Spleen (tissue), 11 donors: Measurements from ENCODE around the gene GJA1. TPM values are rescaled to one million over a fixed set of nuclear protein-coding genes. Genes with fewer than 3 reads are reported as not detected.

Source experiments
- DNase-seq: peaks from one replicate; pipeline ENCODE4 v3.0.0-alpha.2; 2020
- H3K27ac ChIP-seq, 8 donors: fragments of 200-600 bp; sonication (generic) in 7 of 8; 1 replicate in 4 of 8; 2 replicates in 4 of 8; pipeline versions ENCODE4 v1.5.0 to v1.8.0; 2016 to 2021; ENCODE audit warnings: inconsistent platforms in 4 of 8, mild to moderate bottlenecking in 4 of 8, moderate library complexity in 1 of 8
- H3K27me3 ChIP-seq, 7 donors: fragments of 200-600 bp; sonication (generic) in 6 of 7; replicated peaks in 1 of 7; 1 replicate in 4 of 7; 2 replicates in 3 of 7; pipeline versions ENCODE4 v1.5.0 to v1.8.0; 2016 to 2021; ENCODE audit warnings: inconsistent platforms in 3 of 7, mild to moderate bottlenecking in 1 of 7
- H3K36me3 ChIP-seq, 6 donors: fragments of 200-600 bp; sonication (generic) in 5 of 6; 1 replicate in 4 of 6; 2 replicates in 2 of 6; pipeline versions ENCODE4 v1.5.0 to v1.8.0; 2016 to 2021; ENCODE audit warnings: inconsistent platforms in 2 of 6
- H3K4me1 ChIP-seq, 6 donors: fragments of 200-600 bp; sonication (generic) in 5 of 6; 1 replicate in 3 of 6; 2 replicates in 3 of 6; pipeline versions ENCODE4 v1.5.0 to v1.8.0; 2016 to 2021; ENCODE audit warnings: inconsistent platforms in 3 of 6
- H3K4me3 ChIP-seq, 8 donors: fragments of 200-600 bp; sonication (generic) in 7 of 8; 1 replicate in 4 of 8; 2 replicates in 4 of 8; pipeline versions ENCODE4 v1.5.0 to v1.8.0; 2016 to 2021; ENCODE audit warnings: inconsistent platforms in 4 of 8, mild to moderate bottlenecking in 4 of 8, moderate library complexity in 2 of 8
- H3K9me3 ChIP-seq, 8 donors: fragments of 200-600 bp; sonication (generic) in 7 of 8; 1 replicate in 4 of 8; 2 replicates in 4 of 8; pipeline versions ENCODE4 v1.5.0 to v1.8.0; 2016 to 2021; ENCODE audit warnings: inconsistent platforms in 4 of 8
- POLR2A ChIP-seq, 3 donors: fragments of 450-650 bp; IDR thresholded peaks; one replicate each; pipeline ENCODE4 v1.5.1; 2017; ENCODE audit warnings: antibody characterized with exemption in 3 of 3, mild to moderate bottlenecking in 1 of 3
- POLR2AphosphoS5 ChIP-seq, 3 donors: sonication (generic); formaldehyde crosslinking; IDR thresholded peaks; one replicate each; pipeline ENCODE4 v1.5.1; 2017; ENCODE audit warnings: antibody characterized with exemption in 3 of 3
- WGBS, 5 donors: extraction: QIAGEN DNeasy Blood & Tissue Kit in 3 of 5; methylation state at CpG; one replicate each; pipeline versions ENCODE4 v1.1.5 to v1.1.7; 2013 to 2018; 5-methylcytosine and 5-hydroxymethylcytosine counted together
- intact Hi-C: fragments of 100-400 bp; cut with DNase I; formaldehyde crosslinking; loops from one replicate; pipeline ENCODE4 v1.15.0; 2023; ENCODE audit warnings: low total_unique reads
- polyA plus RNA-seq, 3 donors: library from polyadenylated mRNA; stranded (reverse); fragments of 200-250 nt; gene quantifications; one replicate each; pipeline ENCODE4 v1.2.1, GENCODE V29; 2013
- small RNA-seq, 4 donors: library from RNA; depleted of rRNA; stranded (forward); fragments of <200 nt; gene quantifications; one replicate each; pipeline ENCODE3, GENCODE V24; 2016
- total RNA-seq, 7 donors: library from RNA; depleted of rRNA in 3 of 7; stranded (reverse); fragments of >200 nt in 3 of 7; fragmentation: NEBNext Ultra II Directional in 4 of 7; extraction: Animal tissue kit (Norgen Biotek cat#: 25700) in 4 of 7; gene quantifications; one replicate each; pipeline versions ENCODE4 v1.1.0 to v1.2.1, GENCODE V29; 2016 to 2021
- TF ChIP-seq, protein P1 (sequence below), 11 experiments: fragments of 200-600 bp in 7 of 11; fragments of 450-650 bp in 4 of 11; sonication (generic) in 4 of 11; IDR thresholded peaks in 8 of 11; conservative IDR thresholded peaks in 3 of 11; 1 replicate in 7 of 11; 2 replicates in 4 of 11; pipeline versions ENCODE4 v1.4.0 to v1.8.0; 2016 to 2021; ENCODE audit warnings: antibody characterized with exemption in 11 of 11, inconsistent platforms in 4 of 11, mild to moderate bottlenecking in 1 of 11
- donor health status: healthy with polysubstance abuse.
- donor health status: DM: no; HTN: no; CAD: no; lungs with moderate emphysema.
- donor health status: DM: no; HTN: no; CAD: no.
- donor health status: Bipolar disorder and iron deficiency.
- donor health status: healthy.
- donor health status: DM: no; HTN: no; CAD: no.
- donor health status: DM: yes; HTN: yes; CAD: no.

The GJA1 gene
- total and polyA plus RNA-seq, 10 donors = 1.3 to 8.1 (median 3.2) TPM

- H3K9me3 ChIP-seq = no peaks in the 10 kb centered on the region
- H3K36me3 ChIP-seq = no peaks in the 10 kb centered on the region
- DNase-seq = no peak
- no peaks in the 10 kb centered on the region for H3K27me3 ChIP-seq
- intact Hi-C loops = no loop called here
- 75 to 97% (median 85%) methylated on average over 1 of the region's 1 CpG for WGBS, 5 donors
- no peak overlapping the region for H3K4me3 ChIP-seq
- TF ChIP-seq, protein P1, sequence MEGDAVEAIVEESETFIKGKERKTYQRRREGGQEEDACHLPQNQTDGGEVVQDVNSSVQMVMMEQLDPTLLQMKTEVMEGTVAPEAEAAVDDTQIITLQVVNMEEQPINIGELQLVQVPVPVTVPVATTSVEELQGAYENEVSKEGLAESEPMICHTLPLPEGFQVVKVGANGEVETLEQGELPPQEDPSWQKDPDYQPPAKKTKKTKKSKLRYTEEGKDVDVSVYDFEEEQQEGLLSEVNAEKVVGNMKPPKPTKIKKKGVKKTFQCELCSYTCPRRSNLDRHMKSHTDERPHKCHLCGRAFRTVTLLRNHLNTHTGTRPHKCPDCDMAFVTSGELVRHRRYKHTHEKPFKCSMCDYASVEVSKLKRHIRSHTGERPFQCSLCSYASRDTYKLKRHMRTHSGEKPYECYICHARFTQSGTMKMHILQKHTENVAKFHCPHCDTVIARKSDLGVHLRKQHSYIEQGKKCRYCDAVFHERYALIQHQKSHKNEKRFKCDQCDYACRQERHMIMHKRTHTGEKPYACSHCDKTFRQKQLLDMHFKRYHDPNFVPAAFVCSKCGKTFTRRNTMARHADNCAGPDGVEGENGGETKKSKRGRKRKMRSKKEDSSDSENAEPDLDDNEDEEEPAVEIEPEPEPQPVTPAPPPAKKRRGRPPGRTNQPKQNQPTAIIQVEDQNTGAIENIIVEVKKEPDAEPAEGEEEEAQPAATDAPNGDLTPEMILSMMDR (IDR thresholded peaks at IDR 0.05 in 8 of 11, conservative IDR thresholded peaks at IDR 0.05 in 3 of 11) = no peak
- TF ChIP-seq POLR2A (IDR thresholded peaks at IDR 0.05) (no peak), POLR2AphosphoS5 (IDR thresholded peaks at IDR 0.05) (no peak)
- H3K4me1 ChIP-seq = no peaks in the 10 kb centered on the region
- no peak overlapping the region for H3K27ac ChIP-seq
Measured at GRCh38 chr6:121492536-121492935, 57.1 kb downstream of the GJA1 start.

- Histone ChIP-seq H3K27me3 (no peaks in the 10 kb centered on the region), H3K4me1 (no peaks in the 10 kb centered on the region), H3K36me3 (no peaks in the 10 kb centered on the region), H3K27ac (no peak overlapping the region), H3K9me3 (no peaks in the 10 kb centered on the region), H3K4me3 (no peak overlapping the region)
- no peak for DNase-seq
- no peak for TF ChIP-seq POLR2AphosphoS5 (IDR thresholded peaks at IDR 0.05)
- TF ChIP-seq, protein P1 (IDR thresholded peaks at IDR 0.05 in 8 of 11, conservative IDR thresholded peaks at IDR 0.05 in 3 of 11) = no peak
- TF ChIP-seq POLR2A (IDR thresholded peaks at IDR 0.05) = no peak
- intact Hi-C loops = no loop called here
- WGBS, 5 donors = 67 to 80% (median 74%) methylated on average over 5 of the region's 5 CpGs
Measured at GRCh38 chr6:121497970-121498375, 62.5 kb downstream of the GJA1 start.

- Histone ChIP-seq H3K4me1 (no peaks in the 10 kb centered on the region), H3K36me3 (no peaks in the 10 kb centered on the region), H3K27ac (no peak overlapping the region), H3K9me3 (no peaks in the 10 kb centered on the region), H3K27me3 (no peaks in the 10 kb centered on the region), H3K4me3 (no peak overlapping the region)
- 81 to 92% (median 89%) methylated on average over 10 to 12 of the region's 12 CpGs for WGBS, 5 donors
- intact Hi-C loops = no loop called here
- no peak for DNase-seq
- TF ChIP-seq, protein P1 (IDR thresholded peaks at IDR 0.05 in 8 of 11, conservative IDR thresholded peaks at IDR 0.05 in 3 of 11) = no peak
- TF ChIP-seq POLR2A (IDR thresholded peaks at IDR 0.05) (no peak), POLR2AphosphoS5 (IDR thresholded peaks at IDR 0.05) (no peak)
Measured at GRCh38 chr6:121498481-121499276, 63.2 kb downstream of the GJA1 start.

Small RNAs within 50 kb of the gene (small RNA-seq; reads per million reads assigned to genes)
- gene RNU4-35P = 0 reads per million in 4 donors

Other genes starting within 250 kb of the GJA1 start
- 10 to 100 TPM in 6 of 7 donors, 1 to 10 TPM in 1; 8.6 to 18.8 (median 12.8) TPM for gene TBC1D32, start 101.2 kb upstream of the GJA1 start, total RNA-seq
- gene TBC1D32, start 101.2 kb upstream of the GJA1 start, polyA plus RNA-seq = 1 to 10 TPM; 1.5 to 4.5 (median 1.6) TPM